Stomach (tissue), 4 donors: ENCODE data around the gene CHST11.

Experiments
- EP300 ChIP-seq: sonication (generic); formaldehyde crosslinking; IDR thresholded peaks from one replicate; pipeline ENCODE4 v1.6.1; 2017; ENCODE audit warnings: antibody characterized with exemption
- POLR2A ChIP-seq, 4 donors: fragments of 450-650 bp; IDR thresholded peaks; one replicate each; pipeline ENCODE4 v1.6.1; 2016; ENCODE audit warnings: antibody characterized with exemption in 4 of 4, control low read depth in 2 of 4, mild to moderate bottlenecking in 1 of 4, moderate library complexity in 1 of 4
- TF ChIP-seq, protein P1 (sequence below), 7 experiments: fragments of 450-650 bp in 4 of 7; fragments of 200-600 bp in 3 of 7; sonication (generic) in 3 of 7; IDR thresholded peaks; one replicate each; pipeline ENCODE4 v1.5.1; 2016 to 2019; ENCODE audit warnings: antibody characterized with exemption in 7 of 7, control low read depth in 2 of 7, mild to moderate bottlenecking in 1 of 7

DNA sequence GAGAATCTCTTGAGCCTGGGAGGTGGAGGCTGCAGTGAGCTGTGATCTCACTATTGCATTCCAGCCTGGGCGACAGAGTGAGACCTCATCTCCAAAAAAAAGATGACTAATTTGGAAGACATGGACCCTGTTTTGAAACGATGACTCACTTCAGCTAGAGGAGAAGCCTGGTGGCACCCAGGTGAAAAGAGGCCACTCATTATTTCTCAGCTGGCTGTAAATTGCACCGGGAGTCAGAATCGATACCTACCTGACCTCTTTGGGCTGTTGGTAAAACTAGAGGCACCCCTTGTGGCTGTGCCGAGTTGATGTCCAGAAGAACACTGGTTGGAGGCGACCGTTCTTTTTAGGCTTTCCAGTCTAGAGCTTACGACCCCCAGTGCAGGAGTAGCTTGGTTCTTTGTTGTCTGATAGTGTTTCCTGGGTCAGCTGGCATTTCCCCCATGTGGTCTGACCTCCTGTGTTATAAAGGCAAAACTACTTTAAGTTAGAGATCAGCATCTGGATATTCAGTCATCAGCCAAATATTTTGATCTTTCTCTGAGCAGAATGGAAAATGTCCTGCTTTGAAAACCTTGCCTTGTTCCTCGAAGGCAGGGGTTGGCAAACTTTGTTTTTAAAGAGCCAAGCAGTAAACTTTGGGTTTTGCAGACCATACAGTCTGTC lies 93.2 kb downstream of the CHST11 start:
- TF ChIP-seq, protein P1, sequence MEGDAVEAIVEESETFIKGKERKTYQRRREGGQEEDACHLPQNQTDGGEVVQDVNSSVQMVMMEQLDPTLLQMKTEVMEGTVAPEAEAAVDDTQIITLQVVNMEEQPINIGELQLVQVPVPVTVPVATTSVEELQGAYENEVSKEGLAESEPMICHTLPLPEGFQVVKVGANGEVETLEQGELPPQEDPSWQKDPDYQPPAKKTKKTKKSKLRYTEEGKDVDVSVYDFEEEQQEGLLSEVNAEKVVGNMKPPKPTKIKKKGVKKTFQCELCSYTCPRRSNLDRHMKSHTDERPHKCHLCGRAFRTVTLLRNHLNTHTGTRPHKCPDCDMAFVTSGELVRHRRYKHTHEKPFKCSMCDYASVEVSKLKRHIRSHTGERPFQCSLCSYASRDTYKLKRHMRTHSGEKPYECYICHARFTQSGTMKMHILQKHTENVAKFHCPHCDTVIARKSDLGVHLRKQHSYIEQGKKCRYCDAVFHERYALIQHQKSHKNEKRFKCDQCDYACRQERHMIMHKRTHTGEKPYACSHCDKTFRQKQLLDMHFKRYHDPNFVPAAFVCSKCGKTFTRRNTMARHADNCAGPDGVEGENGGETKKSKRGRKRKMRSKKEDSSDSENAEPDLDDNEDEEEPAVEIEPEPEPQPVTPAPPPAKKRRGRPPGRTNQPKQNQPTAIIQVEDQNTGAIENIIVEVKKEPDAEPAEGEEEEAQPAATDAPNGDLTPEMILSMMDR (IDR thresholded peaks at IDR 0.05), result no peak
- TF ChIP-seq POLR2A (IDR thresholded peaks at IDR 0.05), result no peak
- TF ChIP-seq EP300, result no peak
